Coronary artery (tissue), 2 donors: ENCODE results near the gene FAM151A.
"Not testable (repeated sequence)": the region's sequence is repeated elsewhere in the genome, so short reads cannot be mapped to it uniquely, and the experiment has no call there.

Experiments
- DNase-seq: peaks from one replicate; pipeline ENCODE4 v3.0.0-alpha.2; 2017; ENCODE audit warnings: low spot score
- H3K27ac ChIP-seq, 2 donors: fragments of 200-600 bp; sonication (generic); one replicate each; pipeline ENCODE4 v1.5.1; 2016 to 2019
- H3K4me3 ChIP-seq: fragments of 200-600 bp; sonication (generic); 2 replicates; pipeline ENCODE4 v1.5.1; 2016; ENCODE audit warnings: mild to moderate bottlenecking, moderate library complexity
- CTCF ChIP-seq: fragments of 200-600 bp; sonication (generic); IDR thresholded peaks from one replicate; pipeline ENCODE4 v1.5.1; 2019; ENCODE audit warnings: antibody characterized with exemption

Gene FAM151A

GRCh38 chr1:54649130-54649898 lies 26.0 kb upstream of the FAM151A start:
- no peak overlapping the region for H3K4me3 ChIP-seq
- no peak for TF ChIP-seq CTCF
- no peak overlapping the region for H3K27ac ChIP-seq
- DNase-seq = no peak

GRCh38 chr1:54645806-54646676 lies 22.7 kb upstream of the FAM151A start:
- H3K4me3 ChIP-seq = no peak overlapping the region
- peak overlapping the region; percentile 58 to 66 for H3K27ac ChIP-seq
- no peak for TF ChIP-seq CTCF
- DNase-seq = no peak

GRCh38 chr1:54643736-54644135 lies 20.4 kb upstream of the FAM151A start:
- TF ChIP-seq CTCF = no peak
- no peak overlapping the region for H3K4me3 ChIP-seq
- DNase-seq = no peak
- H3K27ac ChIP-seq = no peak overlapping the region

- DNase-seq = no peak
- Histone ChIP-seq H3K27ac (no peak within 1 kb of the TSS), H3K4me3 (no peak within 1 kb of the TSS)
- TF ChIP-seq CTCF = no peak
Measured at GRCh38 chr1:54640863-54641836, 17.8 kb upstream of the FAM151A start, which contains the start of gene MROH7. TSS of gene MROH7 (plus strand) at chr1:54641786. CDS start at chr1:54652927, 11,141 bp downstream.

GRCh38 chr1:54640361-54640760 lies 17.0 kb upstream of the FAM151A start:
- DNase-seq = no peak
- H3K27ac ChIP-seq = no peak overlapping the region
- TF ChIP-seq CTCF = no peak
- H3K4me3 ChIP-seq = no peak overlapping the region

GRCh38 chr1:54636461-54637446 lies 13.4 kb upstream of the FAM151A start:
- not testable (repeated sequence) for H3K27ac ChIP-seq, DNase-seq, H3K4me3 ChIP-seq

GRCh38 chr1:54635804-54636203 lies 12.5 kb upstream of the FAM151A start:
- not testable (repeated sequence) for H3K27ac ChIP-seq, H3K4me3 ChIP-seq, DNase-seq
